Measurements from ENCODE around the gene DYNC2LI1.

- TF ChIP-seq CTCF (IDR thresholded peaks at IDR 0.05; ENCODE audit: insufficient read depth, low read length, poor library complexity, severe bottlenecking) = no peak
- no peak for TF ChIP-seq EZH2phosphoT487 (conservative IDR thresholded peaks at IDR 0.05; ENCODE audit: low read length)
Observed at GRCh38 chr2:43837033-43837432, 63.2 kb downstream of the DYNC2LI1 start.

All from SU-DHL-6 (cell line).